ENCODE data around the gene ZNF425.
"Not testable (repeated sequence)": the region's sequence is repeated elsewhere in the genome, so short reads cannot be mapped to it uniquely, and the experiment has no call there.

The ZNF425 gene

DNA sequence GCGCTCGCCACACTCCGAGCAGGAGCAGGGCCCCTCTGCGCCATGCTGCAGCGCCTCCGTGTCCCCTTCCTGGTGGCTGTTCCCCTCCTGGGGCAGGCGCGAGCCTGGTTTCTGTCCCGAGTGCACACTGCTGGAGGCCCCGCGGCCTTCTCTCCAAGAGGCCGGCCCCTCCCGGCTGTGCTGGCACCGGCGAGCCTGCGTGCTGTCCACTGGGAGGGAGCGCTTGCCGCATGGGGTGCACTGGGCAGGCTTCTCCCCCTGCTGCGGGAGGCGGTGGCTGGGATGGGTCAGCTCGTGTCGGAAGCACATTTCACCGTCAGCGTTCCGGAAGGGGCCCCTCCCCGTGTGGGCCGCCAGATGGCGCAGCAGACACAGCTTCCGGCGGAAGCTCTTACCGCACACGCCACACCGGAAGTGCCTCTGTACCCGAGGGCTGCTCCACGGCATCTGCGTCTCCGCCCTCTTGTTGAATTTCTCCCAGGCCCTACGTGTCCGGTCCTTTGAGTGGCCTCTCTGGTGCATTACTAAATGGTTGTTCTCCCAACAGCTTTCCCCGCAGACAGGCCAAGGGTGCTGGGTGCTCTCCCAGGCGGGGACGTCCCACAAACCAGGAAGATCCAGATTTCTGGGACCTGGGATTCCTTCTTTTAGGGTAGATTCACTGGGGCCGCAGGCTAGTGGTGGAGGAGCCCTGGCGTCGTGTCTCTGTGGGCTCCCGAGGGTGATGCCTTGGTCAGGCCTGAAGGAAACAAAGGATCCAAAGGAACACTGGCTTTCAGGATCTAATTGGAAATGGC lies 54.3 kb downstream of the ZNF425 start:
- peak; percentile 61 for DNase-seq

DNA sequence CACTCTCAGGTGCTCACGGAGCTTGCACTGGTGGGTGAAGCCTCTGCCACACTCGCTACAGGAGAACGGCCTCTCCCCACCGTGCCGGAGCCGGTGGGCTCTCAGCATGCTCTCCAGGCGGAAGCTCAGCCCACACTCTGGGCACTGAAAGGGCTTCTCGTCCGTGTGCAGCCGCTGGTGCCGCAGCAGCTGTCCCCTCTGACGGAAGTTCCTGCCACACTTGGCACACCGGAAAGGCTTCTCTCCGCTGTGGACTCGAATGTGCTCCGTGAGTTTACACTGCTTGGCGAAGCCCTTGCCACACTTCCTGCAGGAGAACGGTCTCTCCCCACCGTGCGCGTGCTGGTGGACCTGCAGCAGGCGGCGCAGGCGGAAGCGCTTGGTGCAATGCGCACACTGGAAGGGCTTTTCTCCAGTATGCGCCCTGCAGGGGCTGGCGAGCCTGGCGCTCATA lies 54.9 kb downstream of the ZNF425 start:
- DNase-seq = no peak

GRCh38 chr7:149070372-149071125 lies 55.6 kb downstream of the ZNF425 start:
- DNase-seq = no peak

GRCh38 chr7:149067869-149068268 lies 58.3 kb downstream of the ZNF425 start:
- no peak for DNase-seq

- DNase-seq = no peak
These were observed 62.6 kb downstream of the ZNF425 start for GRCh38 chr7:149063476-149063875.

DNA sequence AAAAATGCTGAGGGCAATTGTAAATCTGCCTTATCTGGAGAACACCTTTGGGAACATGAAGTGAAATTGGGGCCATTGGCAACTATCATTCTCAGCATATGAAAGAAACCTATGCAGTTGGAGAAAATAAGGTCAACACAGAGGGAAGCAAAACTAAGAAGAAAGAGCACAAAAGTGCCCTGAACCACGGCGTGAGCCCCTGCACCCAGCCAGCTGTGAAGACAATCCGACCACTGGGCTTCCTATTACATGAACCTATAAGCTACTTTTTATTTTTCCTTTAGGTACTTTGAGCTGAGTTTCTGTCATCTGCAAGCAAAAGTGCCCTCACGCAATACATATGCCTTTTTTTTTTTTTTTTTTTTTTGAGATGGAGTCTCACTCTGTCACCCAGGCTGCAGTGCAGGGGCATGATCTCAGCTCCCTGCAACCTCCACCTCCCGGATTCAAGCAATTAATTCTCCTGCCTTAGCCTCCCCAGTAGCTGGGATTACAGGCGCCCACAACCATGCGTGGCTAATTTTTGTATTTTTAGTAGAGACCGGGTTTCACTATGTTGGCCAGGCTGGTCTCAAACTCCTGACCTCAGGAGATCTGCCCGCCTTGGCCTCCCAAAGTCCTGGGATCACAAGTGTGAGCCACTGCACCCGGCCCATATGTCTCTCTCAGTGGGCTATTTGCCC lies 63.8 kb downstream of the ZNF425 start:
- not testable (repeated sequence) for DNase-seq

GRCh38 chr7:149060156-149060555 lies 66.0 kb downstream of the ZNF425 start:
- no peak for DNase-seq

DNA sequence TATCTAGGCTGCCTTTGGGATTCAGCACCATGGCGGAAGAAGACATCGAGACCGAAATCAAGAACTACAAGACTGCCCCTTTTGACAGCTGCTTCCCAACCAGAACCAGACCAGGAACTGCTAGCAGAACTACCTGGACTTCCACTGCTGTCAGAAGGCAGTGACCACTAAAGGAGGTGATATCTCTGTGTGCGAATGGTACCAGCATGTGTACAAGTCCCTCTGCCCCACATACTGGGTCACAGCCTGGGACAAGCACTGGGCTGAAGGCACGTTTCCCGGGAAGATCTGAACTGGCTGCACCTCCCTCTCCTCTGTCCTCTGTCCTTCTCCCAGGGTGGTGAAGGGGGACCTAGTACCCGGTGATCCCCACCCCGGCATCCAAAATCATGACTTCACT lies 72.2 kb downstream of the ZNF425 start:
- DNase-seq = no peak

- no peak for DNase-seq
These were observed 72.7 kb downstream of the ZNF425 start for GRCh38 chr7:149053384-149053783.

Measured in stimulated activated CD4-positive, alpha-beta T cell treated with anti-CD3 and anti-CD28 coated beads, Interleukin-1b, Interleukin-23, amount 100 ng/mL, for 48 hours (primary cell).